Measurements from ENCODE around the gene NDRG2.

The NDRG2 gene

DNA sequence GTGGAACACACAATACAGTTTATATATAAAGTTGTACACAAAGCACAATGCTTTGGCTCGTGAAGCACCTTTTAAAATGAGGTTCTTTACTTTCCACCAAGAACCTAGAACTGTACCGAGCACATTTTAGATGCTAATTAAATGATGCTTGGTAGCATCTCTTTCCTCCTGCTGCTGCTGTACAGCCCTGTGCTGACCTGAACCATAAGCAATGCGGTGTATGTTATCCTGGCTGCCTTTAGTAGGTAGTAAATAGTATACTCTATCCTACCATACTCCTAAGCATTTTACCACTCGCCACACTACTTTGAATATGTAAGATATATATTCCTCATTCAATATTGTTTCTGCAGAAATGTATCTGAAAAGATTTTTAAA lies 29.9 kb upstream of the NDRG2 start:
- Histone ChIP-seq H3K79me2 (ENCODE audit: insufficient read depth, low read length) (no peaks in the 10 kb centered on the region), H3F3A (ENCODE audit: insufficient read depth) (no peaks in the 10 kb centered on the region), H3K9me3 (ENCODE audit: insufficient read depth, low read length) (no peaks in the 10 kb centered on the region), H3K9me2 (replicated peaks; ENCODE audit: insufficient read depth, low read length) (no peaks in the 10 kb centered on the region), H3K27me3 (ENCODE audit: low read length) (no peaks in the 10 kb centered on the region), H3K9ac (ENCODE audit: low read length) (no peak overlapping the region), H3K36me3 (ENCODE audit: low read length) (no peaks in the 10 kb centered on the region), H2AFZ (ENCODE audit: low read depth, low read length, severe bottlenecking) (no peak overlapping the region), H4K20me1 (ENCODE audit: low read depth, low read length) (no peaks in the 10 kb centered on the region), H3K27ac (ENCODE audit: low read depth, low read length) (no peak overlapping the region), H3K4me3 (ENCODE audit: insufficient read depth, low read length, poor library complexity, severe bottlenecking) (no peak overlapping the region), H3K4me2 (ENCODE audit: low read depth, low read length, poor library complexity, severe bottlenecking) (no peak overlapping the region)
- TF ChIP-seq EZH2phosphoT487 (conservative IDR thresholded peaks at IDR 0.05; ENCODE audit: low read length) = no peak
- TF ChIP-seq, protein P1, sequence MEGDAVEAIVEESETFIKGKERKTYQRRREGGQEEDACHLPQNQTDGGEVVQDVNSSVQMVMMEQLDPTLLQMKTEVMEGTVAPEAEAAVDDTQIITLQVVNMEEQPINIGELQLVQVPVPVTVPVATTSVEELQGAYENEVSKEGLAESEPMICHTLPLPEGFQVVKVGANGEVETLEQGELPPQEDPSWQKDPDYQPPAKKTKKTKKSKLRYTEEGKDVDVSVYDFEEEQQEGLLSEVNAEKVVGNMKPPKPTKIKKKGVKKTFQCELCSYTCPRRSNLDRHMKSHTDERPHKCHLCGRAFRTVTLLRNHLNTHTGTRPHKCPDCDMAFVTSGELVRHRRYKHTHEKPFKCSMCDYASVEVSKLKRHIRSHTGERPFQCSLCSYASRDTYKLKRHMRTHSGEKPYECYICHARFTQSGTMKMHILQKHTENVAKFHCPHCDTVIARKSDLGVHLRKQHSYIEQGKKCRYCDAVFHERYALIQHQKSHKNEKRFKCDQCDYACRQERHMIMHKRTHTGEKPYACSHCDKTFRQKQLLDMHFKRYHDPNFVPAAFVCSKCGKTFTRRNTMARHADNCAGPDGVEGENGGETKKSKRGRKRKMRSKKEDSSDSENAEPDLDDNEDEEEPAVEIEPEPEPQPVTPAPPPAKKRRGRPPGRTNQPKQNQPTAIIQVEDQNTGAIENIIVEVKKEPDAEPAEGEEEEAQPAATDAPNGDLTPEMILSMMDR (IDR thresholded peaks at IDR 0.05; ENCODE audit: insufficient read depth, low read length, poor library complexity, severe bottlenecking) = no peak

DNA sequence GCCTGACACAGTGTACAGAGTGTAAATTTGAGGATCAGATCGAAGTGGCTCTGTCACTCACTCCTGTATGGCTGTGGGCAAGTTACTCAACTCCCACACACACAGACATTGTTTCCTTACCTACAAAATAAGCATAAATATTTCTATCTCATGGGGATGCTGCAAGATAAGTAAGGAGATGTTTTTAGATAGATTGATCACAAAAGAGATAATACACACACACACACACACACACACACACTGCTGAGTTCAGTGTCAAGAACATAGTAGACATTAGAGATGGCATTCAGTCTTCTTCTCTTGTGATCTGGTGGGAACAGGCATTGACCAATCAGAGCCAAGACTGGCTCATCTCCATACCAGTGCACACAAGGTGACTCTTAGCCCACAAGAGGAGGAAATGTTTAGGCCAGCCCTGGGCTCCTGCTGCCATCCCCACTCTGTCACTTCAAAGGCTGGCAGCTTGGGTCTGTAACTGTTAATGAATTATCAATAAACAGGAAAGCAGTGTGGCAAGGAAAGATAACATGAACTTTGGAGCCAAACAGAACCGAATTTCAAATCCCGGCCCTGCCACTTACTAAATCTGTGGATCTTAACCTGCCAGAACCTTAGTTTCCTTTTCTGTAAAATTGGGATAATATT lies 29.4 kb upstream of the NDRG2 start:
- Histone ChIP-seq H3K79me2 (ENCODE audit: insufficient read depth, low read length) (no peaks in the 10 kb centered on the region), H4K20me1 (ENCODE audit: low read depth, low read length) (no peaks in the 10 kb centered on the region), H3K9me2 (replicated peaks; ENCODE audit: insufficient read depth, low read length) (no peaks in the 10 kb centered on the region), H3K9ac (ENCODE audit: low read length) (no peak overlapping the region), H3K27me3 (ENCODE audit: low read length) (no peaks in the 10 kb centered on the region), H3K4me2 (ENCODE audit: low read depth, low read length, poor library complexity, severe bottlenecking) (no peak overlapping the region), H3K4me3 (ENCODE audit: insufficient read depth, low read length, poor library complexity, severe bottlenecking) (no peak overlapping the region), H3F3A (ENCODE audit: insufficient read depth) (no peaks in the 10 kb centered on the region), H3K36me3 (ENCODE audit: low read length) (no peaks in the 10 kb centered on the region), H3K27ac (ENCODE audit: low read depth, low read length) (no peak overlapping the region), H2AFZ (ENCODE audit: low read depth, low read length, severe bottlenecking) (no peak overlapping the region), H3K9me3 (ENCODE audit: insufficient read depth, low read length) (no peaks in the 10 kb centered on the region)
- TF ChIP-seq, protein P1 (IDR thresholded peaks at IDR 0.05; ENCODE audit: insufficient read depth, low read length, poor library complexity, severe bottlenecking) = no peak
- TF ChIP-seq EZH2phosphoT487 (conservative IDR thresholded peaks at IDR 0.05; ENCODE audit: low read length) = no peak

DNA sequence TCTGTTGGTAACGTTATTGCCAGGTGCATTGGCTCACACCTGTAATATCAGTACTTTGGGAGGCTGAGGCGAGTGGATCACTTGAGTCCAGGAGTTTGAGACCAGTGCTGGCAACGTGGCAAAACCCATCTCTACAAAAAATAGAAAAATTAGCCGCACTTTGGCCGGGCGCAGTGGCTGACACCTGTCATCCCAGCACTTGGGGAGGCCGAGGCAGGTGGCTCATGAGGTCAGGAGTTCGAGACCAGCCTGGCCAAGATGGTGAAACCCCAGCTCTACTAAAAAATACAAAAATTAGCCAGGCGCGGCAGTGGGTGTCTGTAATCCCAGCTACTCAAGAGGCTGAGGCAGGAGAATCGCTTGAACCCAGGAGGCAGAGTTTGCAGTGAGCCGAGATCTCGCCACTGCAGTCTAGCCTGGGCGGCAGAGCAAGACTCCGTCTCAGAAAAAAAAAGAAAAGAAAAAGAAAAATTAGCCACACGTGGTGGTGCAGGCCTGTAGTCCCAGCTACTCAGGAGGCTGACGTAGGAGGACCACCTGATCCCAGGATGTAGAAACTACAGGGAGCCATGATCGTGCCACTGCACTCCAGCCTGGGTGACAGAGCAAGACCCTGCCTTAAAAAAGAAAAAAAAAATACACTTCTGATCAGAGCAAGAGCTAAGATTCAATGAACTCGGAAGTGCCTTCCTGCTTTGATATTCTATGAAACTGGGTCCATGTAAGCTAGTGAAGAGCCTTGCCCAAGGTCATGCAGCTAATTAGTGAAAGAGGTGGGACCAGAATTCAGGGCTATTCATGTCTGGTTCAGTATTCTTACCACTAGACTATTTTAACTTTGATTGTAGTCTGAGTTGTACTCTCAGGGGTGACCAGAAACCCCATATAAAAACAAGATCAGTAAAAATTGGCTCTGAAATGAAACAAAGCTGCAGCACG lies 28.6 kb upstream of the NDRG2 start:
- no peaks in the 10 kb centered on the region for H3F3A ChIP-seq (ENCODE audit: insufficient read depth)
- no peaks in the 10 kb centered on the region for H3K36me3 ChIP-seq (ENCODE audit: low read length)
- H3K79me2 ChIP-seq (ENCODE audit: insufficient read depth, low read length) = no peaks in the 10 kb centered on the region
- H3K9me2 ChIP-seq (replicated peaks; ENCODE audit: insufficient read depth, low read length) = no peaks in the 10 kb centered on the region
- no peaks in the 10 kb centered on the region for H3K9me3 ChIP-seq (ENCODE audit: insufficient read depth, low read length)
- H3K27ac ChIP-seq (ENCODE audit: low read depth, low read length) = no peak overlapping the region
- TF ChIP-seq, protein P1 (IDR thresholded peaks at IDR 0.05; ENCODE audit: insufficient read depth, low read length, poor library complexity, severe bottlenecking) = no peak
- no peak for TF ChIP-seq EZH2phosphoT487 (conservative IDR thresholded peaks at IDR 0.05; ENCODE audit: low read length)
- H4K20me1 ChIP-seq (ENCODE audit: low read depth, low read length) = no peaks in the 10 kb centered on the region
- no peaks in the 10 kb centered on the region for H3K27me3 ChIP-seq (ENCODE audit: low read length)
- H3K4me3 ChIP-seq (ENCODE audit: insufficient read depth, low read length, poor library complexity, severe bottlenecking) = no peak overlapping the region
- no peak overlapping the region for H3K4me2 ChIP-seq (ENCODE audit: low read depth, low read length, poor library complexity, severe bottlenecking)
- no peak overlapping the region for H2AFZ ChIP-seq (ENCODE audit: low read depth, low read length, severe bottlenecking)
- H3K9ac ChIP-seq (ENCODE audit: low read length) = no peak overlapping the region
